SK-N-SH (cell line): ENCODE results near the gene PTPMT1.

Experiments
- EZH2phosphoT487 ChIP-seq: fragments of 200-600 bp; sonication (generic); IDR thresholded peaks from 2 replicates; pipeline ENCODE4 v1.6.1; 2017; ENCODE audit warnings: low read depth, mixed run types, mild to moderate bottlenecking, antibody characterized with exemption, moderate library complexity, borderline replicate concordance
- MEF2A ChIP-seq: IDR thresholded peaks from 2 replicates; pipeline ENCODE4 v1.4.0; 2012; ENCODE audit warnings: low read depth, borderline replicate concordance

DNA sequence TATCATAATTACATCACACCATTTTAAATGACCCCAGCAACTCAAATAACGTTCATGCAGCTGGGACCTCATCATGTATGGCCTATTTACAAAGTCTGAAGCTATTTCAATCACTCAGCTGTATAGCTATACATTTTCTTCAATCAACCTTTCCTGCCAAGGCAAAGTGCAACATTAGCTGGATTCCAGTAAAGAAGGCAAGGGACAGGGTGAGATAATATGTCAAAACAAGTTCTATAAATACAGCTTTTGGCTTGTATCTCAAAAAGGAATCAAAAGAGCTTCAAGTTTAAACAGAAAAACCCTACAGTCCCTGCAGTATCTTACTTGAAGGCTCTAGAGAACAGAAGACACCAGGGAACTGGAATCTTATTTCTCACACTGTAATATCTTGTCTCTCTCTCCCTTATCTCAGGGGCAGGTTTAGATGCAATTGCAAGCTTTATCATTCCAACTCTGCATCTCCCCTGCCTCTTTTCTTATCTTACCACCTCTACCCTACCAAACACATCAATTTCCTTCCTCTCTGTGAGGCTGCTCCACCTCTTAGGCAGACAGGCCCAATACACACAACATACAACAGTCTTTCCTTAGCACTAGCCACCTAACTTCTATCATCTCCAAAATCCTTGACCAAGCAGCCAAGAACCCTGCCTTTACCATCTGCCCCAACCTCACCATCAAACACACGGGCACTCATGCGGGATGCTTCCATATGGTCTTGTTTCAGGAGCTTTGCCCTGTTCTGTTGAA is 47.0 kb upstream of the PTPMT1 start:
- no peak for TF ChIP-seq MEF2A
- TF ChIP-seq EZH2phosphoT487, result no peak
